ENCODE results near the gene NFATC2. TPM values are rescaled to one million over a fixed set of nuclear protein-coding genes. Genes with fewer than 3 reads are reported as not detected.

NFATC2 gene
- total and polyA plus RNA-seq, 12 donors: 0.43 to 5.7 (median 3.3) TPM

DNA sequence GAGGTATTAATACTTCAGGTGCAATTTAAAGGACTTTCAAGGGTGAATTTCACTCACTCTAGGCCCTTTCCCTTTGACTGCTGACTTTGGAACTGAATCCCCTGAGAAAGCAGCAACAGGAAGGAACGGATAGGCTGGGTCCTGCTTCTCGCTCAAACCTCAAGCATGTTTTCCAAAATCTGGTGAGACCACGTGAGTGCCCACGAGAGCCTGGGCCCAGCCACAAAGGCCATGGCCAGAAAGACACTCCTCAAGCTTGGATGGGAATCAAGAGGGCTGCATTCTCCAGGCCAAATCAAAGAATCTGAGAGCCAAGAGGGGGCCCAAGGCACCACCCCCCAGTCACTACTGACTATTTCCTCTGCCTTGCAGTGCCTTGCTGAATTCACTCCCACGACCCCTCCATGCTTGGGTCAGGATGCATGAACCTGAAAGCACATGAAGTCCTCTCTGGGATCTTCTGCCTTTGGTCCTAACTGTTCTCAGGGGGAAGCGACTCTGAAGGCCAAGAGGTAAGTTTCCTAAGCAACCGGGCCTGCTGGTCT lies 146.1 kb downstream of the NFATC2 start:
- DNase-seq: no peak
- H3K36me3 ChIP-seq: no peaks in the 10 kb centered on the region
- H3K27me3 ChIP-seq: no peaks in the 10 kb centered on the region
- whole genome bisulfite sequencing, 2 donors: 58 to 61% methylated on average over 7 of the region's 7 CpGs
- H3K9me3 ChIP-seq: no peaks in the 10 kb centered on the region
- intact Hi-C loops (cut with DNase I): loop anchor here in 1 of 10 donors (10.0 kb wide), 1 partner anchor 98 kb away; no protein-coding TSS in a partner anchor
- TF ChIP-seq, protein P1, sequence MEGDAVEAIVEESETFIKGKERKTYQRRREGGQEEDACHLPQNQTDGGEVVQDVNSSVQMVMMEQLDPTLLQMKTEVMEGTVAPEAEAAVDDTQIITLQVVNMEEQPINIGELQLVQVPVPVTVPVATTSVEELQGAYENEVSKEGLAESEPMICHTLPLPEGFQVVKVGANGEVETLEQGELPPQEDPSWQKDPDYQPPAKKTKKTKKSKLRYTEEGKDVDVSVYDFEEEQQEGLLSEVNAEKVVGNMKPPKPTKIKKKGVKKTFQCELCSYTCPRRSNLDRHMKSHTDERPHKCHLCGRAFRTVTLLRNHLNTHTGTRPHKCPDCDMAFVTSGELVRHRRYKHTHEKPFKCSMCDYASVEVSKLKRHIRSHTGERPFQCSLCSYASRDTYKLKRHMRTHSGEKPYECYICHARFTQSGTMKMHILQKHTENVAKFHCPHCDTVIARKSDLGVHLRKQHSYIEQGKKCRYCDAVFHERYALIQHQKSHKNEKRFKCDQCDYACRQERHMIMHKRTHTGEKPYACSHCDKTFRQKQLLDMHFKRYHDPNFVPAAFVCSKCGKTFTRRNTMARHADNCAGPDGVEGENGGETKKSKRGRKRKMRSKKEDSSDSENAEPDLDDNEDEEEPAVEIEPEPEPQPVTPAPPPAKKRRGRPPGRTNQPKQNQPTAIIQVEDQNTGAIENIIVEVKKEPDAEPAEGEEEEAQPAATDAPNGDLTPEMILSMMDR (IDR thresholded peaks at IDR 0.05): no peak
- H3K27ac ChIP-seq: peak overlapping the region in 7 of 10 donors; percentile 1 to 62 (median 52)
- peak in 4 of 8 donors; percentile 15 to 45 (median 33) for ATAC-seq
- H3K4me1 ChIP-seq: peaks cover 6 to 77% (median 51%) of the 10 kb centered on the region in 9 donors
- no peak overlapping the region for H3K4me3 ChIP-seq

DNA sequence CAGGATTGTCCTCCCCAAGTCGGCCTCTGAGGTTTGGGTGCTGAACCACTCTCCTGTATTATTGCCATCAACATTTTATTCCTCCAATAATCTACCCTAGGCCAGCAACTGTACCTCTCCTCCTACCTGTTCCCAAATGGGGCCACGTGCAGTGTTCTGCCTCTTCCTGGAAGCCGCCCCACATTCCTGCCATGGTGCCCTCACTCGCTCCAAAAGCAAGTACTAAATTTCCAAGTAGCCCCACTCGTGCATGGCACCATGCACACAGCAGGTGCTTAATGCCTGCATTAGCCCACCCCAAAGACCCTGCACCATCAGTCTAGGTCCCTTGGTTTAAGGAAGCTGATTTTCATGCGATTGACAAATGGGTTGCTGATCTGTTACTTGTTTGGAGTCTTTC lies 147.8 kb downstream of the NFATC2 start:
- WGBS, 2 donors: 95% methylated on average over 6 of the region's 6 CpGs
- no peak overlapping the region for H3K4me3 ChIP-seq
- peaks cover 0 to 9% (median 0%) of the 10 kb centered on the region in 9 donors for H3K36me3 ChIP-seq
- TF ChIP-seq, protein P1 (IDR thresholded peaks at IDR 0.05): no peak
- intact Hi-C loops (cut with DNase I): loop anchor here in 3 of 10 donors (5.0 to 10.0 kb wide), 4 partner anchors 98 to 153 kb away; partner anchors contain the start of gene NFATC2 (in 2 of the 3)
- H3K4me1 ChIP-seq: peaks cover 8 to 84% (median 48%) of the 10 kb centered on the region in 9 donors
- peak overlapping the region in 2 of 10 donors; percentile 56 to 59 for H3K27ac ChIP-seq
- ATAC-seq: no peak
- DNase-seq: no peak
- no peaks in the 10 kb centered on the region for H3K27me3 ChIP-seq
- H3K9me3 ChIP-seq: no peaks in the 10 kb centered on the region

DNA sequence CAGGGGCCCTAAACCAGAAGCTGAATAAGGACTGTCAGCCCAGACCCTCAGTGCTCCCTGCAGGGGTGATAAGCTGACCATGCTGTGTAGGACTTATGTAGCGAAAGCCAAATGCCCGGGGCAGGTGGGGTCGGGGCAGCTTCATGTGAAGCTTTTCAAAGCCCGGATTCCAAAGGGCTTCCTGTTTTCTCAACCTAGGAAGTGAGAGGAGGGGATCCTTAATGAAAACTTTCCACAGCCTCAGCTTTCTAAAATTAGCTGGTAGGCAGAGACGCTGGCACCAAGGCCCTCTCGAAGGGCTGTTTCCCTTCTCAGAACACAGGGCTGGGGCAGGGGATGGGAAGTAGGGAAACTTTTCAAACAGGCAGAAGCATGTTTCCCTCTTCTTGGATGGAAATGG lies 148.9 kb downstream of the NFATC2 start:
- H3K4me1 ChIP-seq: peaks cover 6 to 86% (median 49%) of the 10 kb centered on the region in 9 donors
- peak overlapping the region in 7 of 10 donors; percentile 24 to 61 (median 49) for H3K27ac ChIP-seq
- no peaks in the 10 kb centered on the region for H3K27me3 ChIP-seq
- no peak overlapping the region for H3K4me3 ChIP-seq
- H3K36me3 ChIP-seq: peaks cover 0 to 9% (median 0%) of the 10 kb centered on the region in 9 donors
- peaks cover 0 to 3% (median 0%) of the 10 kb centered on the region in 11 donors for H3K9me3 ChIP-seq
- WGBS, 2 donors: 14 to 27% methylated on average over 6 of the region's 6 CpGs
- peak; percentile 27 to 76 (median 43) for ATAC-seq
- TF ChIP-seq, protein P1 (IDR thresholded peaks at IDR 0.05): no peak
- intact Hi-C loops (cut with DNase I): loop anchor here in 3 of 10 donors (5.0 to 10.0 kb wide), 4 partner anchors 99 to 154 kb away; partner anchors contain the start of gene NFATC2 (in 2 of the 3)
- peak; percentile 28 for DNase-seq

DNA sequence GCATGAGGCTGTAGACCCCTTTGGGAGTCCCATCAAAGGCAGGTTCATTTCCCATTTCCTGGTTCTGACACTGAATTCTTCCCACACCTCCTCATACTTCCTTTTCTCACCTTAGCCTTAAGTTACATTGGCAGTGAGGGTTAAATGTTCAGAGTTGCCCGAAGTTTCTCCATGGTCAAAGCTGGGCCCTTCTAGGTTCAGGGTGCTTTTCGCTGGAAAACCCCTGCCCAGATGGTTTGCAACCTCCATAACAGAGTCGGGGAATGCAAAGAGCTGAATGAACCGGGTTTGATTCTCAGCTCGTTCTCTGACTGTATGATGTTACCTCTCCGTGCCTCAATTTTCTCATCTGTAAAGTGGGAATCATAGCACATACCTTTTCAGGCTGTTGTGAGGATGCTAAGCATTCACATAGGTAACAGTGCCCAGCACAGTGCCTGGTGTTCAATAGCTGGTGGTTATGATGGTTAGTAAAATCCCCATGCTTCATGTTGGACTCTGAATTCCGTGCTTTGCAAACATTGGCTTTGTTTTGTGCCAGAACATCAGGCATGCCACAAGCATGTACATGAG lies 149.8 kb downstream of the NFATC2 start:
- peak overlapping the region in 3 of 10 donors; percentile 24 to 61 (median 56) for H3K27ac ChIP-seq
- ATAC-seq (no peak), DNase-seq (no peak)
- H3K27me3 ChIP-seq: no peaks in the 10 kb centered on the region
- peaks cover 0 to 3% (median 0%) of the 10 kb centered on the region in 11 donors for H3K9me3 ChIP-seq
- H3K4me3 ChIP-seq: no peak overlapping the region
- H3K4me1 ChIP-seq: peaks cover 6 to 94% (median 54%) of the 10 kb centered on the region in 9 donors
- peaks cover 0 to 9% (median 0%) of the 10 kb centered on the region in 9 donors for H3K36me3 ChIP-seq
- WGBS, 2 donors: 90 to 92% methylated on average over 7 of the region's 7 CpGs
- TF ChIP-seq, protein P1 (IDR thresholded peaks at IDR 0.05): no peak
- intact Hi-C loops (cut with DNase I): loop anchor here in 3 of 10 donors (5.0 to 10.0 kb wide), 4 partner anchors 100 to 155 kb away; partner anchors contain the start of gene NFATC2 (in 2 of the 3)

All from heart right ventricle (tissue), 16 donors.